Testis (tissue), 2 donors: ENCODE results near the gene PNPLA8.

Experiments
- POLR2A ChIP-seq: fragments of 450-650 bp; IDR thresholded peaks from one replicate; pipeline ENCODE4 v1.6.1; 2017; ENCODE audit warnings: antibody characterized with exemption, mild to moderate bottlenecking, moderate library complexity
- TF ChIP-seq, protein P1 (sequence below), 3 experiments: fragments of 450-650 bp in 2 of 3; fragments of 200-600 bp in 1 of 3; sonication (generic) in 1 of 3; IDR thresholded peaks; one replicate each; pipeline ENCODE4 v1.5.1; 2016 to 2019; ENCODE audit warnings: antibody characterized with exemption in 3 of 3, mild to moderate bottlenecking in 2 of 3, moderate library complexity in 1 of 3

DNA sequence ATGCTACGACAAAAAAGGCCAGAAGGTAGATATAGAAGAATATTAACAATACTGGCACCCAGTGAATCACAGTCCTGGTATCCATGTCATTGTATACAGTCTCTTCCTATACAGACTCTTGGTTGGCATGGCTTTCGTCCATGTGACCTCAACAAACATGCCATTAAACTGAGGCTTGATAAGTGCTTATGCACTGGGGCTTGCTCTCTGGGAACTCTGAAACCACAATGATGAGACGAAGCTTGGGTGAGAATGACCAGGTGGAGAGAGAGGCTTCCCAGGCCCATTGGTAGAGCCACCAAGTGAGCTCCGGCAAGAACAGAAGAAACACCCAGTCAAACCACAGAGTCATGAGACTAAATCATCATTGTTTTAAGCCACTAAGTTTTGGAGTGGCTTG lies 33.2 kb downstream of the PNPLA8 start:
- no peak for TF ChIP-seq POLR2A
- TF ChIP-seq, protein P1, sequence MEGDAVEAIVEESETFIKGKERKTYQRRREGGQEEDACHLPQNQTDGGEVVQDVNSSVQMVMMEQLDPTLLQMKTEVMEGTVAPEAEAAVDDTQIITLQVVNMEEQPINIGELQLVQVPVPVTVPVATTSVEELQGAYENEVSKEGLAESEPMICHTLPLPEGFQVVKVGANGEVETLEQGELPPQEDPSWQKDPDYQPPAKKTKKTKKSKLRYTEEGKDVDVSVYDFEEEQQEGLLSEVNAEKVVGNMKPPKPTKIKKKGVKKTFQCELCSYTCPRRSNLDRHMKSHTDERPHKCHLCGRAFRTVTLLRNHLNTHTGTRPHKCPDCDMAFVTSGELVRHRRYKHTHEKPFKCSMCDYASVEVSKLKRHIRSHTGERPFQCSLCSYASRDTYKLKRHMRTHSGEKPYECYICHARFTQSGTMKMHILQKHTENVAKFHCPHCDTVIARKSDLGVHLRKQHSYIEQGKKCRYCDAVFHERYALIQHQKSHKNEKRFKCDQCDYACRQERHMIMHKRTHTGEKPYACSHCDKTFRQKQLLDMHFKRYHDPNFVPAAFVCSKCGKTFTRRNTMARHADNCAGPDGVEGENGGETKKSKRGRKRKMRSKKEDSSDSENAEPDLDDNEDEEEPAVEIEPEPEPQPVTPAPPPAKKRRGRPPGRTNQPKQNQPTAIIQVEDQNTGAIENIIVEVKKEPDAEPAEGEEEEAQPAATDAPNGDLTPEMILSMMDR (IDR thresholded peaks at IDR 0.05) = no peak
